Duodenal mucosa (tissue), 2 donors: Measurements from ENCODE around the gene CLEC4F.
A peak's percentile ranks its signal among the peaks of the same experiment; 100 is the strongest.
"Not testable (repeated sequence)": the region's sequence is repeated elsewhere in the genome, so short reads cannot be mapped to it uniquely, and the experiment has no call there.

Source experiments
- H3K27ac ChIP-seq: one replicate; pipeline ENCODE4 v1.7.0; 2013; ENCODE audit warnings: low read depth, low read length
- H3K27me3 ChIP-seq, 2 donors: one replicate each; pipeline ENCODE4 v1.7.0; 2013; ENCODE audit warnings: low read length in 2 of 2, control low read depth in 1 of 2; ENCODE audit not compliant: insufficient read depth in 2 of 2, control insufficient read depth in 1 of 2
- H3K36me3 ChIP-seq, 2 donors: one replicate each; pipeline ENCODE4 v1.7.0; 2013; ENCODE audit warnings: low read length in 2 of 2, control low read depth in 1 of 2; ENCODE audit not compliant: insufficient read depth in 2 of 2, control insufficient read depth in 1 of 2
- H3K4me1 ChIP-seq, 2 donors: one replicate each; pipeline ENCODE4 v1.7.0; 2013; ENCODE audit warnings: low read length in 2 of 2, control low read depth in 1 of 2; ENCODE audit not compliant: insufficient read depth in 2 of 2, control insufficient read depth in 1 of 2
- H3K4me3 ChIP-seq, 2 donors: one replicate each; pipeline ENCODE4 v1.7.0; 2013; ENCODE audit warnings: low read length in 2 of 2, low read depth in 1 of 2
- H3K9ac ChIP-seq, 2 donors: one replicate each; pipeline ENCODE4 v1.7.0; 2013; ENCODE audit warnings: low read length in 2 of 2, low read depth in 1 of 2
- H3K9me3 ChIP-seq, 2 donors: one replicate each; pipeline ENCODE4 v1.7.0; 2013; ENCODE audit warnings: low read length in 2 of 2, control low read depth in 1 of 2; ENCODE audit not compliant: control insufficient read depth in 1 of 2

The CLEC4F gene

DNA sequence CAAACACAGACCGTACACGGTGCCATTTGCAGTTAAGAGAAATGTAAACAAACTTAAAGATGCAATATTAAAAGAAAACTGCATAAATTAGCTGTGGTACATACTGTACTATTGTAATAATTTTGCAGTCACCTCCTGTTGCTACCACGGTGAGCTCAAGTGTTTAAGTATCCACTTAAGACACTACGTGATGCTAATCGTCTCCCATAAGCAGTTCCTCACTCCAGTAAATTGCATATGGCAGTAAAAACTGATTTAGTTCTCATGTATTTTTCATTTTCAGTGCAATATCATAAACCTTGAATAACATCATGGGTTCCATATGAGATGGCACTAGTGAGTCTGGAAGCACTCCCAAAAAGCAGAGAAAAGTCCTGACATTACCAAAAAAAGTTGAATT is 14.4 kb downstream of the CLEC4F start:
- Histone ChIP-seq H3K36me3 (no peaks in the 10 kb centered on the region), H3K27ac (no peak overlapping the region), H3K4me3 (no peak overlapping the region), H3K9ac (no peak overlapping the region), H3K9me3 (no peaks in the 10 kb centered on the region), H3K27me3 (no peaks in the 10 kb centered on the region), H3K4me1 (no peaks in the 10 kb centered on the region)

GRCh38 chr2:70801607-70802263 is 18.7 kb downstream of the CLEC4F start:
- no peaks in the 10 kb centered on the region for H3K36me3 ChIP-seq

GRCh38 chr2:70799706-70800105 is 20.7 kb downstream of the CLEC4F start:
- peaks cover 0 to 7% of the 10 kb centered on the region in 2 donors for H3K27me3 ChIP-seq
- no peaks in the 10 kb centered on the region for H3K9me3 ChIP-seq
- H3K27ac ChIP-seq, result no peak overlapping the region
- no peak overlapping the region for H3K9ac ChIP-seq
- no peaks in the 10 kb centered on the region for H3K36me3 ChIP-seq
- no peaks in the 10 kb centered on the region for H3K4me1 ChIP-seq
- no peak overlapping the region for H3K4me3 ChIP-seq

More at GRCh38 chr2:70801607-70802263, 18.7 kb downstream of the CLEC4F start:
- Histone ChIP-seq H3K4me1 (no peaks in the 10 kb centered on the region), H3K27me3 (peaks cover 0 to 7% of the 10 kb centered on the region in 2 donors), H3K4me3 (no peak overlapping the region), H3K9ac (no peak overlapping the region), H3K9me3 (no peaks in the 10 kb centered on the region), H3K27ac (no peak overlapping the region)

GRCh38 chr2:70797996-70798395 is 22.4 kb downstream of the CLEC4F start:
- H3K9ac ChIP-seq, result not testable (repeated sequence)

DNA sequence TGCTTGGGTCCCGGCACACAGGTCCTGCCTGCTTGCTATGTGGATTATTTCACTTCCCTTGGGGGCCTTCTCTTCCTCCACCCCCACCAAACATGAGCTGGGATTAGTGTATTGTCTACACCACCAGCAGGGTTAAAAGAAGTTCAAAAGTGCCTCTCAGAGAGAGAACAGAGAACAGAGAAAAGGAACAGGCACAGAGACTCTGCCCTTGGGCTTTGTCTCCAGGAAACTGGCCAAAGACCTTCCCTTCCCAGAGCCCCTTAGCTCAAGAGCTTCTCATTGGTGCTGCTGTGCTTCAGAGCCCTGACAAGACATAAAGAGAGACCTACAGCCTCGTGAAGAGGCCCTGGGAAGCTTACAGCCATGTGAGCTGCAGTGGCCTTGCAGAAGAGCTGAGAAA is 22.9 kb downstream of the CLEC4F start:
- Histone ChIP-seq H3K27me3 (peaks cover 4 to 15% of the 10 kb centered on the region in 2 donors), H3K4me1 (no peaks in the 10 kb centered on the region), H3K27ac (no peak overlapping the region), H3K4me3 (no peak overlapping the region), H3K36me3 (no peaks in the 10 kb centered on the region), H3K9ac (no peak overlapping the region), H3K9me3 (no peaks in the 10 kb centered on the region)

More at GRCh38 chr2:70797996-70798395, 22.4 kb downstream of the CLEC4F start:
- H3K27me3 ChIP-seq, result peaks cover 4 to 11% of the 10 kb centered on the region in 2 donors
- H3K36me3 ChIP-seq, H3K4me1 ChIP-seq, H3K27ac ChIP-seq, H3K4me3 ChIP-seq, H3K9me3 ChIP-seq: not testable (repeated sequence)

DNA sequence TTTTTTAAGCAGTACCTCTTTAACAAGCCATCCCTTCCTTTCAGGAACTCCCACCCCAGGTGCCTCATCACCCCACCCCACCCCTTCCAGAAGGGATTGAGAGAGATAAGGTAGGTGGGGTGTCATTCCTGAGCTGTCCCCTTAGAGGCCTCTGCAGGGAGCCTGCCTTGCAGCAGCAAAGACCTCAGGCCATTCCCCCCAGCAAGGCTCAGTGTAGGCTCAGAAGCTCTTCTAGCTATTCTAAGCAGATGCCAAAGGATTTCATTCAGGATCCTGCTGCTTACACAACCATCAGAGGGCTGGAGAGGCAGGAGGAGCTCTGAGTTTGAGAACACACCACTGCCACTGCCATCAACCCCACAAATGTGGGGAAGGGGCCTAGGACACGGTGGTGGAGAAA is 24.1 kb downstream of the CLEC4F start:
- no peak overlapping the region for H3K27ac ChIP-seq
- H3K4me3 ChIP-seq, result no peak overlapping the region
- H3K9me3 ChIP-seq, result no peaks in the 10 kb centered on the region
- no peak overlapping the region for H3K9ac ChIP-seq
- H3K36me3 ChIP-seq, result no peaks in the 10 kb centered on the region
- H3K4me1 ChIP-seq, result no peaks in the 10 kb centered on the region
- H3K27me3 ChIP-seq, result peaks cover 4 to 23% of the 10 kb centered on the region in 2 donors

- Histone ChIP-seq H3K27me3 (peaks cover 4 to 25% of the 10 kb centered on the region in 2 donors), H3K27ac (no peak overlapping the region), H3K9ac (no peak overlapping the region), H3K9me3 (no peaks in the 10 kb centered on the region), H3K36me3 (no peaks in the 10 kb centered on the region), H3K4me3 (no peak overlapping the region), H3K4me1 (no peaks in the 10 kb centered on the region)
These were observed 25.0 kb downstream of the CLEC4F start for GRCh38 chr2:70795164-70795995.

DNA sequence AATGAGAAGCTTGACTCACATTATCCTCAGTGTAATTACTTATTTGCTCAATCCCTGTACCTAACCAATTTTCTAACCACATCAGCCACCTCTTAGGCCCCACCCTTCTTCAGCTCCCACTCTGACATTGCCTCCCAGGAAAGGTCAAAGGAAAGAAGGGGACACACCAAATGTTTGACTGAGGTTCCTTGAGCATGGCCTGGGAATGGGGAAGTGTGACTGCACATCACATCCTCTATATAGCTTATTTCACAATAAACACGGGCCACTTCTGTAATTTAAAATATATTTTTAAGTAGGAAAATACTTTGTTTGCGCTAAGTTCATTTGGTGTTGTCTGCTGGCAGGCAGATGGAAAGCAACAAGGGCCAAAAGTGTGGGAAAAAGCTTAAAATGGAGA is 26.9 kb downstream of the CLEC4F start:
- H3K9ac ChIP-seq, result no peak overlapping the region
- H3K27me3 ChIP-seq, result peaks cover 17 to 42% of the 10 kb centered on the region in 2 donors
- no peak overlapping the region for H3K27ac ChIP-seq
- no peaks in the 10 kb centered on the region for H3K9me3 ChIP-seq
- H3K4me1 ChIP-seq, result peaks cover 0 to 6% of the 10 kb centered on the region in 2 donors
- H3K36me3 ChIP-seq, result no peaks in the 10 kb centered on the region
- no peak overlapping the region for H3K4me3 ChIP-seq

DNA sequence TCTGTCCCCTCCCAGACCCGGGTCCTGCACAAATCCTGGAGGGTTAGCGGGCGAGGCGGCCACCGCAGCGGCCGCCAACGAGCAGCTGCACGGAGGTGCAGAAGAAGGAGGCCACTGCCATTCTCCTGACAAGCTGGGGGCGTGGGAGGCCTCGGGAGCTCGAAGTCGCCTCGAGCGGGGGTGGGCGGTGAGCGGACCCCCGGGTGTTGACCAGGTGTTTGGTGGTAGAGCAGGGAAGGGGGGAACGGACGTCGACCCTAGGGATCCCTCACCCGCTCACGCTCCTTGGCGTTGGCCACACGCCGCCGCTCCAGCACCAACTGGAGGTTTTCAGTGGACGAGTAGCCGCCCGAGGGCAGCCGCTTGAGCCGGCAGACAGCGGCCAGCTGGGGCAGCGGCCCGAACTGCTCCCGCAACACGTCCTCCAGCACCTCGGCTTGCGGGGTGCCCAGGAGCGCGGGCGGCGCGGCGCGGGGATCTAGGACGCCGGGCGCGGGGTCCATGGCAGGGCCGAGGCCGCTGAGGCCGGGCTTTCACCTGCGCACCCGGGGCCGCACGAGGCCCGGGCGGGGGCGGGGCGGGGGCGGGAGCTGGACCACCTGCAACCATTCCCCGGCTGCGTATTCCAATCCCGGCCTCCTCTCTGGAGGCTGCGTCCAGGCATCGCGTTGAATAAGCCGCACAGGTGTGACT is 30.1 kb downstream of the CLEC4F start, which contains the start of gene FIGLA:
FIGLA (minus strand) TSS at position 508 of the 693 bp plus-strand sequence; CDS start at position 503, 5 bp downstream.
- H3K4me3 ChIP-seq, result peak within 1 kb of the TSS in 1 of 2 donors; percentile 33
- no peaks in the 10 kb centered on the region for H3K36me3 ChIP-seq
- no peak within 1 kb of the TSS for H3K9ac ChIP-seq
- no peak within 1 kb of the TSS for H3K27ac ChIP-seq
- no peaks in the 10 kb centered on the region for H3K9me3 ChIP-seq
- peaks cover 24 to 58% of the 10 kb centered on the region in 2 donors for H3K27me3 ChIP-seq
- H3K4me1 ChIP-seq, result peaks cover 0 to 6% of the 10 kb centered on the region in 2 donors
